Astrocyte (in vitro differentiated cells and primary cell): ENCODE data around the gene TINCR.

ENCODE experiments used
- CTCF ChIP-seq: IDR thresholded peaks from 2 replicates; pipeline ENCODE4 v1.5.1; 2011; ENCODE audit warnings: low read depth, mild to moderate bottlenecking, inconsistent platforms, low read length, moderate library complexity; ENCODE audit not compliant: insufficient read depth
- EZH2 ChIP-seq: IDR thresholded peaks from 2 replicates; pipeline ENCODE4 v1.6.1; 2012; ENCODE audit warnings: mild to moderate bottlenecking, low read length, inconsistent platforms; ENCODE audit not compliant: insufficient read depth

GRCh38 chr19:5593343-5594255 lies 25.8 kb upstream of the TINCR start:
- no peak for TF ChIP-seq CTCF
- TF ChIP-seq EZH2 = no peak
